ENCODE measurements around the gene ALOX12B. TPM values are rescaled to one million over a fixed set of nuclear protein-coding genes. Genes with fewer than 3 reads are reported as not detected.

Gene ALOX12B
- total and polyA plus RNA-seq, 2 of the 8 experiments (the other 6 are each of a cell fraction or from before 2014, with no cell fraction given) = 0.86 TPM; not detected in 1

GRCh38 chr17:8123695-8124349, 36.3 kb upstream of the ALOX12B start, which contains the start of gene HES7:
HES7 (minus strand) TSS chr17:8124106; CDS start chr17:8124084, 22 bp downstream.
- H3K4me2 ChIP-seq (ENCODE audit: insufficient read depth in 1 of 2, low read depth in 2 of 2, low read length in 2 of 2) = peak within 1 kb of the TSS; percentile 88 to 93
- H3K23me2 ChIP-seq (ENCODE audit: low read depth, low read length) = peaks cover 41% of the 10 kb centered on the region
- no peak within 1 kb of the TSS for H2AK5ac ChIP-seq (ENCODE audit: low read depth, low read length)
- H2AFZ ChIP-seq (ENCODE audit: low read length) = no peak within 1 kb of the TSS; the same call in 1 of the 2 replicates
- FAIRE-seq (no peak), DNase-seq (ENCODE audit: low read depth in 1 of 2, low spot score in 2 of 2) (peak in 1 of 2 experiments; percentile 84)
- WGBS, 2 experiments (ENCODE audit: extremely low coverage in 1 of 2, insufficient coverage in 1 of 2, insufficient read length in 1 of 2, insufficient replicate concordance in 2 of 2, low coverage in 1 of 2, low lambda C conversion rate in 2 of 2, missing lambda C conversion rate in 1 of 2) = 1% methylated on average over 22 of the region's 29 CpGs; no CpG with 5 or more reads in 1 of the 2 experiments
- no peaks in the 10 kb centered on the region for H3K79me2 ChIP-seq (ENCODE audit: control insufficient read depth in 1 of 2, insufficient read depth in 2 of 2, low read length in 2 of 2)
- H3K4ac ChIP-seq (replicated peaks; ENCODE audit: insufficient read length, low read depth, low read length) = no peak within 1 kb of the TSS
- H2BK12ac ChIP-seq (ENCODE audit: low read depth, low read length) = no peak within 1 kb of the TSS; the same call in 1 of the 2 replicates
- H3K18ac ChIP-seq (ENCODE audit: extremely low read depth, low read length) = no peak within 1 kb of the TSS; the same call in 1 of the 2 replicates
- no peak within 1 kb of the TSS for H3K14ac ChIP-seq (ENCODE audit: insufficient read length)
- no peak within 1 kb of the TSS for H2BK5ac ChIP-seq (ENCODE audit: low read depth, low read length)
- H3K4me3 ChIP-seq (ENCODE audit: extremely low read depth in 1 of 4, insufficient read depth in 2 of 4, low read depth in 3 of 4, low read length in 4 of 4) = peak within 1 kb of the TSS; percentile 54 to 89 (median 82)
- no peak within 1 kb of the TSS for H3K56ac ChIP-seq (replicated peaks; ENCODE audit: insufficient read length, low read depth, low read length)
- no peaks in the 10 kb centered on the region for H3K79me1 ChIP-seq (ENCODE audit: low read depth, low read length)
- no peak within 1 kb of the TSS for H2BK15ac ChIP-seq (ENCODE audit: low read length)
- H4K5ac ChIP-seq (ENCODE audit: insufficient read length, low read depth, low read length) = no peak within 1 kb of the TSS
- H3K23ac ChIP-seq (ENCODE audit: insufficient read length) = no peak within 1 kb of the TSS
- CTCF ChIA-PET (ENCODE audit: partially characterized antibody) = interaction anchor here (0.8 to 2.3 kb wide), 11 partner anchors 9 to 108 kb away, joined by 3 to 15 read pairs (median 4); no protein-coding TSS in a partner anchor
- peak within 1 kb of the TSS in 1 of 4 experiments; percentile 6; a peak in 1 of 7 replicates for H3K9ac ChIP-seq (replicated peaks in 1 of 4; ENCODE audit: extremely low read depth in 1 of 4, low read depth in 3 of 4, low read length in 3 of 4)
- H3K27me3 ChIP-seq (replicated peaks in 1 of 4; ENCODE audit: control insufficient read depth in 3 of 4, extremely low read depth in 1 of 4, insufficient read depth in 3 of 4, low read length in 3 of 4) = peaks cover 30 to 54% (median 51%) of the 10 kb centered on the region in 4 experiments
- H4K8ac ChIP-seq (ENCODE audit: extremely low read depth, insufficient read depth, low read length) = peak within 1 kb of the TSS; percentile 73
- no peak within 1 kb of the TSS for H2BK20ac ChIP-seq (ENCODE audit: low read length)
- H3K27ac ChIP-seq (ENCODE audit: low read depth, low read length) = no peak within 1 kb of the TSS
- POLR2A ChIA-PET (ENCODE audit: partially characterized antibody) = interaction anchor here (0.7 to 7.6 kb wide), 7 partner anchors 9 to 103 kb away, joined by 3 to 49 read pairs (median 6); no protein-coding TSS in a partner anchor
- H3K36me3 ChIP-seq (ENCODE audit: control insufficient read depth in 2 of 4, insufficient read depth in 4 of 4, low read length in 3 of 4) = no peaks in the 10 kb centered on the region
- H3K9me3 ChIP-seq (ENCODE audit: insufficient read depth in 2 of 2, low read depth in 1 of 2, low read length in 1 of 2) = no peaks in the 10 kb centered on the region
- no peak within 1 kb of the TSS for H2BK120ac ChIP-seq (replicated peaks; ENCODE audit: low read depth, low read length)
- H4K91ac ChIP-seq (replicated peaks; ENCODE audit: insufficient read length, low read length) = no peak within 1 kb of the TSS
- H3K4me1 ChIP-seq (replicated peaks in 1 of 4; ENCODE audit: control insufficient read depth in 3 of 4, insufficient read depth in 4 of 4, low read length in 3 of 4) = peaks cover 0 to 24% (median 13%) of the 10 kb centered on the region in 4 experiments; a peak in 6 of 7 replicates
- H4K20me1 ChIP-seq (replicated peaks in 1 of 2; ENCODE audit: control insufficient read depth in 1 of 2, insufficient read depth in 2 of 2, low read length in 2 of 2) = peaks cover 3 to 5% of the 10 kb centered on the region in 2 experiments
- TF ChIP-seq HDAC6 (IDR thresholded peaks at IDR 0.05; ENCODE audit: low read depth, low read length) (no peak), MAX (IDR thresholded peaks at IDR 0.05) (peak; percentile 83), JUND (IDR thresholded peaks at IDR 0.05; ENCODE audit: low read length) (no peak), CTBP2 (IDR thresholded peaks at IDR 0.05; ENCODE audit: borderline replicate concordance, insufficient read depth, insufficient read length, low read length) (peak; percentile 95), TAF7 (optimal IDR thresholded peaks at IDR 0.05; ENCODE audit: borderline replicate concordance, low read depth, low read length) (no peak), POU5F1 (IDR thresholded peaks at IDR 0.05; ENCODE audit: low read depth, low read length) (no peak), PHF8 (conservative IDR thresholded peaks at IDR 0.05; ENCODE audit: low read depth, low read length) (no peak), NANOG (IDR thresholded peaks at IDR 0.05; ENCODE audit: insufficient read depth, low read depth, low read length, poor library complexity, severe bottlenecking) (no peak), USF2 (IDR thresholded peaks at IDR 0.05; ENCODE audit: low read length) (no peak), EP300 (IDR thresholded peaks at IDR 0.05; ENCODE audit: borderline replicate concordance in 1 of 2, low read depth in 2 of 2, low read length in 2 of 2) (no peak)
